Body of pancreas (tissue), 4 donors: Measurements from ENCODE around the gene AGAP5.

Experiments used
- CTCF ChIP-seq, 7 experiments: fragments of 450-650 bp in 4 of 7; fragments of 200-600 bp in 3 of 7; sonication (generic) in 3 of 7; IDR thresholded peaks; one replicate each; pipeline ENCODE4 v1.5.1; 2016 to 2019; ENCODE audit warnings: antibody characterized with exemption in 7 of 7
- POLR2A ChIP-seq, 3 donors: fragments of 450-650 bp; IDR thresholded peaks; one replicate each; pipeline ENCODE4 v1.6.1; 2016; ENCODE audit warnings: antibody characterized with exemption in 3 of 3, mild to moderate bottlenecking in 2 of 3

DNA sequence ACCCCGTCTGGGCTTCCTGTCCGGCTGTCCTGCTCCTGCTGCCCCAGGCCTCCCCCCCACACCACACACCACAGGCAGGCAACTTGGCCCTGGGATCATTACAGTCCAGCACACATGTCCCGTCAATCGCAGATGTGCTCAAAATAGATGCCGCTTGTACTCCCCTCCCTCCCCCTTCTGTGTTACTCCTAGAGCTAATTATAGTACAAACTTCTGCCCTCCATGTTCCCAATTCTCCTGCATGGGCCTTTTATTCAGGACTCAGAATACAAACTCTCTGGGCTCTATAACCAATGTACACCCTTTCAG lies 42.0 kb downstream of the AGAP5 start, which contains the start of gene SYNPO2L:
- no peak for TF ChIP-seq CTCF (IDR thresholded peaks at IDR 0.05)
- TF ChIP-seq POLR2A (IDR thresholded peaks at IDR 0.05), result no peak
